Measurements from ENCODE around the gene RAB44. TPM values are rescaled to one million over a fixed set of nuclear protein-coding genes. Genes with fewer than 3 reads are reported as not detected.

RAB44 gene
- total and polyA plus RNA-seq, 9 of the 15 experiments (the other 6 are each of a cell fraction or from before 2014, with no cell fraction given), result not detected

- ATAC-seq, result no peak
- CTCF ChIA-PET (ENCODE audit: low intra/inter-chr PET ratio), result no interaction called here
- Histone ChIP-seq H3K27ac (ENCODE audit: extremely low read depth, low read depth, low read length) (no peak overlapping the region), H3K79me2 (ENCODE audit: control insufficient read depth, insufficient read depth, low read length) (no peaks in the 10 kb centered on the region), H3K27me3 (ENCODE audit: control insufficient read depth in 2 of 2, insufficient read depth in 2 of 2, low read length in 2 of 2) (peaks cover 0 to 18% of the 10 kb centered on the region in 2 experiments; a peak in 2 of 5 replicates), H3K4me1 (replicated peaks in 1 of 2; ENCODE audit: control insufficient read depth in 2 of 2, insufficient read depth in 2 of 2, low read length in 2 of 2) (no peaks in the 10 kb centered on the region; a peak in 1 of 5 replicates), H4K20me1 (replicated peaks; ENCODE audit: control insufficient read depth, insufficient read depth, low read length) (0 out of 2 replicates have a peak, but pooled peaks cover 5% of the 10 kb centered on the region), H3K4me2 (ENCODE audit: insufficient read depth, low read length) (no peak overlapping the region), H3K9me1 (ENCODE audit: control insufficient read depth, insufficient read depth, low read length) (no peaks in the 10 kb centered on the region), H3K9me3 (replicated peaks; ENCODE audit: control insufficient read depth, insufficient read depth, low read depth, low read length) (no peaks in the 10 kb centered on the region), H3K9ac (ENCODE audit: insufficient read depth in 1 of 2, low read depth in 2 of 2, low read length in 2 of 2) (peak overlapping the region in 1 of 2 experiments; percentile 24; a peak in 1 of 4 replicates), H3K36me3 (ENCODE audit: control insufficient read depth, insufficient read depth, low read length) (no peaks in the 10 kb centered on the region), H3K4me3 (no peak overlapping the region), H2AFZ (ENCODE audit: low read depth, low read length) (no peak overlapping the region)
- BruUV-seq (replicated peaks), result no TSS peak
- FAIRE-seq, result no peak
- POLR2A ChIA-PET, result interaction anchor here (0.6 to 1.0 kb wide), 2 partner anchors 13 to 459 kb away, joined by 3 to 4 read pairs; no protein-coding TSS in a partner anchor
- DNase-seq (ENCODE audit: extremely low read depth in 1 of 4, low spot score in 3 of 4), result no peak
- intact Hi-C loops (cut with micrococcal nuclease) (no loop called here), in situ Hi-C loops (cut with MboI) (loop anchor here (10.0 kb wide), 1 partner anchor 128 kb away; no protein-coding TSS in a partner anchor)
- 11% methylated on average over 6 of the region's 6 CpGs for WGBS (ENCODE audit: insufficient coverage, low coverage, missing lambda C conversion rate)
- TF ChIP-seq, protein P1, sequence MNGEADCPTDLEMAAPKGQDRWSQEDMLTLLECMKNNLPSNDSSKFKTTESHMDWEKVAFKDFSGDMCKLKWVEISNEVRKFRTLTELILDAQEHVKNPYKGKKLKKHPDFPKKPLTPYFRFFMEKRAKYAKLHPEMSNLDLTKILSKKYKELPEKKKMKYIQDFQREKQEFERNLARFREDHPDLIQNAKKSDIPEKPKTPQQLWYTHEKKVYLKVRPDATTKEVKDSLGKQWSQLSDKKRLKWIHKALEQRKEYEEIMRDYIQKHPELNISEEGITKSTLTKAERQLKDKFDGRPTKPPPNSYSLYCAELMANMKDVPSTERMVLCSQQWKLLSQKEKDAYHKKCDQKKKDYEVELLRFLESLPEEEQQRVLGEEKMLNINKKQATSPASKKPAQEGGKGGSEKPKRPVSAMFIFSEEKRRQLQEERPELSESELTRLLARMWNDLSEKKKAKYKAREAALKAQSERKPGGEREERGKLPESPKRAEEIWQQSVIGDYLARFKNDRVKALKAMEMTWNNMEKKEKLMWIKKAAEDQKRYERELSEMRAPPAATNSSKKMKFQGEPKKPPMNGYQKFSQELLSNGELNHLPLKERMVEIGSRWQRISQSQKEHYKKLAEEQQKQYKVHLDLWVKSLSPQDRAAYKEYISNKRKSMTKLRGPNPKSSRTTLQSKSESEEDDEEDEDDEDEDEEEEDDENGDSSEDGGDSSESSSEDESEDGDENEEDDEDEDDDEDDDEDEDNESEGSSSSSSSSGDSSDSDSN (IDR thresholded peaks at IDR 0.05; ENCODE audit: borderline replicate concordance in 1 of 2, low read depth in 2 of 2, low read length in 2 of 2), result peak in 1 of 2 experiments; percentile 81; a peak in 2 of 4 replicates
- TF ChIP-seq REST (IDR thresholded peaks at IDR 0.05; ENCODE audit: borderline replicate concordance), result no peak
- no peak for TF ChIP-seq REST (CRISPR knock-in tag; IDR thresholded peaks at IDR 0.05; ENCODE audit: low read depth)
Observed at GRCh38 chr6:36752187-36752885, 54.7 kb downstream of the RAB44 start.

Data from K562 (cell line).